ENCODE results near the gene WDFY2.

WDFY2 gene

GRCh38 chr13:51726446-51727193 lies 142.4 kb downstream of the WDFY2 start:
- DNase-seq (ENCODE audit: low read depth in 2 of 2) = peak; percentile 83 to 92
- H3K4me3 ChIP-seq (replicated peaks in 1 of 2; ENCODE audit: low read depth in 2 of 2, low read length in 2 of 2) = no peak overlapping the region
- no peak for TF ChIP-seq CTCF (IDR thresholded peaks at IDR 0.05; ENCODE audit: low read depth, low read length)

- no peak for TF ChIP-seq CTCF (IDR thresholded peaks at IDR 0.05; ENCODE audit: low read depth, low read length)
- no peak overlapping the region for H3K4me3 ChIP-seq (replicated peaks in 1 of 2; ENCODE audit: low read depth in 2 of 2, low read length in 2 of 2)
- peak in 1 of 2 donors; percentile 8 for DNase-seq (ENCODE audit: low read depth in 2 of 2)
These were observed 143.5 kb downstream of the WDFY2 start for GRCh38 chr13:51727634-51728274.

- H3K4me3 ChIP-seq (replicated peaks in 1 of 2; ENCODE audit: low read depth in 2 of 2, low read length in 2 of 2) = no peak overlapping the region
- no peak for TF ChIP-seq CTCF (IDR thresholded peaks at IDR 0.05; ENCODE audit: low read depth, low read length)
- DNase-seq (ENCODE audit: low read depth in 2 of 2) = peak in 1 of 2 donors; percentile 17
These were observed 144.0 kb downstream of the WDFY2 start for GRCh38 chr13:51728275-51728673.

- DNase-seq (ENCODE audit: low read depth in 2 of 2) = peak; percentile 88 to 96
- no peak overlapping the region for H3K4me3 ChIP-seq (replicated peaks in 1 of 2; ENCODE audit: low read depth in 2 of 2, low read length in 2 of 2)
- TF ChIP-seq CTCF (IDR thresholded peaks at IDR 0.05; ENCODE audit: low read depth, low read length) = no peak
These were observed 144.7 kb downstream of the WDFY2 start for GRCh38 chr13:51728972-51729371.

- peak; percentile 88 to 93 for DNase-seq (ENCODE audit: low read depth in 2 of 2)
- H3K4me3 ChIP-seq (replicated peaks in 1 of 2; ENCODE audit: low read depth in 2 of 2, low read length in 2 of 2) = peak overlapping the region in 1 of 2 donors; percentile 1
- TF ChIP-seq CTCF (IDR thresholded peaks at IDR 0.05; ENCODE audit: low read depth, low read length) = no peak
These were observed 145.7 kb downstream of the WDFY2 start for GRCh38 chr13:51729866-51730553.

GRCh38 chr13:51730927-51731326 lies 146.7 kb downstream of the WDFY2 start:
- DNase-seq (ENCODE audit: low read depth in 2 of 2) = no peak
- no peak for TF ChIP-seq CTCF (IDR thresholded peaks at IDR 0.05; ENCODE audit: low read depth, low read length)
- H3K4me3 ChIP-seq (replicated peaks in 1 of 2; ENCODE audit: low read depth in 2 of 2, low read length in 2 of 2) = no peak overlapping the region
